Caco-2 (cell line): ENCODE results near the gene SIMC1. TPM values are rescaled to one million over a fixed set of nuclear protein-coding genes. Genes with fewer than 3 reads are reported as not detected.

Source experiments
- BruUV-seq: library from RNA; stranded (reverse); fragments of 400-500 nt; replicated peaks from 2 replicates; lab custom pipeline; 2021; lab: Mats Ljungman, UMichigan
- CTCF ChIA-PET: fragments of 300-600 bp; sonication (Branson Sonifier 250); formaldehyde crosslinking; loops from one replicate; lab custom pipeline; 2022; ENCODE audit warnings: antibody characterized with exemption; lab: Charles Lee
- POLR2A ChIA-PET: fragments of 300-600 bp; sonication (Branson Sonifier 250); formaldehyde crosslinking; loops from one replicate; lab custom pipeline; 2022; ENCODE audit warnings: antibody characterized with exemption; lab: Charles Lee
- DNase-seq, 2 experiments: peaks; one replicate each; pipeline versions ENCODE4 v3.0.0 to v3.0.0-alpha.2; 2020 to 2022
- H3K27me3 ChIP-seq: replicated peaks from 2 replicates; pipeline ENCODE4 v1.6.0; 2011; ENCODE audit warnings: low read length; ENCODE audit not compliant: control insufficient read depth, insufficient read depth
- H3K36me3 ChIP-seq: 2 replicates; pipeline ENCODE4 v1.5.1; 2011; ENCODE audit warnings: low read length; ENCODE audit not compliant: control insufficient read depth, insufficient read depth
- H3K4me1 ChIP-seq: fragments of 250-450 bp; sonication (Bioruptor Pico); 2 replicates; pipeline ENCODE4 v1.5.1; 2020; ENCODE audit warnings: mild to moderate bottlenecking
- H3K4me3 ChIP-seq: 2 replicates; pipeline ENCODE4 v1.5.1; 2011; ENCODE audit warnings: low read depth, mild to moderate bottlenecking, control low read depth, low read length
- H3K9me3 ChIP-seq: fragments of 250-450 bp; sonication (Bioruptor Pico); 2 replicates; pipeline ENCODE4 v1.5.1; 2020; ENCODE audit warnings: mild to moderate bottlenecking, moderate library complexity
- H3K27ac Mint-ChIP-seq: one replicate; pipeline ENCODE4 v1.8.0; 2022; ENCODE audit warnings: mixed read lengths; ENCODE audit not compliant: unreplicated experiment
- H3K27me3 Mint-ChIP-seq: one replicate; pipeline ENCODE4 v1.8.0; 2022; ENCODE audit warnings: mixed read lengths; ENCODE audit not compliant: insufficient read depth, unreplicated experiment
- H3K36me3 Mint-ChIP-seq: one replicate; pipeline ENCODE4 v1.8.0; 2022; ENCODE audit warnings: mild to moderate bottlenecking, mixed read lengths; ENCODE audit not compliant: insufficient read depth, unreplicated experiment
- H3K4me1 Mint-ChIP-seq: one replicate; pipeline ENCODE4 v1.8.0; 2022; ENCODE audit warnings: low read depth, mixed read lengths; ENCODE audit not compliant: unreplicated experiment
- H3K4me3 Mint-ChIP-seq: one replicate; pipeline ENCODE4 v1.8.0; 2022; ENCODE audit warnings: mild to moderate bottlenecking, moderate library complexity, mixed read lengths; ENCODE audit not compliant: unreplicated experiment
- H3K9me3 Mint-ChIP-seq: one replicate; pipeline ENCODE4 v1.8.0; 2022; ENCODE audit warnings: mixed read lengths; ENCODE audit not compliant: unreplicated experiment
- intact Hi-C: fragments of 100-400 bp; cut with micrococcal nuclease; formaldehyde crosslinking; loops from one replicate; pipeline ENCODE4 v1.10.0; 2022; ENCODE audit not compliant: unreplicated experiment
- total RNA-seq: library from RNA; stranded (reverse); gene quantifications from 2 replicates; pipeline ENCODE4 v1.2.3, GENCODE V29; 2022
- TF ChIP-seq, protein P1 (sequence below), 2 experiments: fragments of 200-600 bp in 1 of 2; IDR thresholded peaks; 1 replicate in 1 of 2; 2 replicates in 1 of 2; pipeline versions ENCODE4 v1.5.1 to v1.8.0; 2011 to 2022; ENCODE audit warnings: antibody characterized with exemption in 1 of 2, control low read depth in 1 of 2, inconsistent platforms in 1 of 2, low read depth in 1 of 2, low read length in 1 of 2, mild to moderate bottlenecking in 1 of 2, moderate library complexity in 1 of 2; ENCODE audit not compliant: insufficient read depth in 1 of 2, severe bottlenecking in 1 of 2, unreplicated experiment in 1 of 2

The SIMC1 gene
- total RNA-seq, 1 experiment from 2014 or later = 42.3 TPM

DNA sequence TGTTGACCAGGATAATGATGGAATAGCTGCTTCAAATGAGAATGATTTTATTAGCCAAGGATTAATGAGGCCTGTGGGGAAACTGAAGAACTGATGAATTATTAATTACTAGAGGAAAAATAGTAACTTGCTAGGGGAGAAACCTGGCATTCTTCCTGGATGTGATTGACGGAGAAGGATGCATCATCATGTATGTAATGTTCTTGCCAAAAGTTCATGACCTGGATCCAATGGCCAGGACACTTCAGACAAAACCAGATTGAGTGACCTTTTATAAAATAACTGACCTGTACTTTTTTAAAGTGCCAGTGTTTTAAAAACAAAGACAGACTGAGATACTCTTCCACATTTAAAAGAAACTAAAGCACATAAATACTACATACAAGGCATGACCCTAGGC, 99.7 kb downstream of the SIMC1 start:
- Histone ChIP-seq H3K27me3 (no peaks in the 10 kb centered on the region), H3K4me3 (no peak overlapping the region), H3K9me3 (no peaks in the 10 kb centered on the region), H3K4me1 (no peaks in the 10 kb centered on the region), H3K36me3 (no peaks in the 10 kb centered on the region; the same call in 1 of the 2 replicates)
- no peak overlapping the region for H3K4me3 Mint-ChIP-seq
- ChIA-PET CTCF (no interaction called here), POLR2A (no interaction called here)
- H3K4me1 Mint-ChIP-seq = no peaks in the 10 kb centered on the region
- TF ChIP-seq, protein P1, sequence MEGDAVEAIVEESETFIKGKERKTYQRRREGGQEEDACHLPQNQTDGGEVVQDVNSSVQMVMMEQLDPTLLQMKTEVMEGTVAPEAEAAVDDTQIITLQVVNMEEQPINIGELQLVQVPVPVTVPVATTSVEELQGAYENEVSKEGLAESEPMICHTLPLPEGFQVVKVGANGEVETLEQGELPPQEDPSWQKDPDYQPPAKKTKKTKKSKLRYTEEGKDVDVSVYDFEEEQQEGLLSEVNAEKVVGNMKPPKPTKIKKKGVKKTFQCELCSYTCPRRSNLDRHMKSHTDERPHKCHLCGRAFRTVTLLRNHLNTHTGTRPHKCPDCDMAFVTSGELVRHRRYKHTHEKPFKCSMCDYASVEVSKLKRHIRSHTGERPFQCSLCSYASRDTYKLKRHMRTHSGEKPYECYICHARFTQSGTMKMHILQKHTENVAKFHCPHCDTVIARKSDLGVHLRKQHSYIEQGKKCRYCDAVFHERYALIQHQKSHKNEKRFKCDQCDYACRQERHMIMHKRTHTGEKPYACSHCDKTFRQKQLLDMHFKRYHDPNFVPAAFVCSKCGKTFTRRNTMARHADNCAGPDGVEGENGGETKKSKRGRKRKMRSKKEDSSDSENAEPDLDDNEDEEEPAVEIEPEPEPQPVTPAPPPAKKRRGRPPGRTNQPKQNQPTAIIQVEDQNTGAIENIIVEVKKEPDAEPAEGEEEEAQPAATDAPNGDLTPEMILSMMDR (IDR thresholded peaks at IDR 0.05; ENCODE audit: insufficient read depth in 1 of 2, low read depth in 1 of 2, low read length in 1 of 2, severe bottlenecking in 1 of 2, unreplicated experiment in 1 of 2) = no peak
- DNase-seq = no peak
- peaks cover 42% of the 10 kb centered on the region for H3K36me3 Mint-ChIP-seq
- intact Hi-C loops = no loop called here
- H3K9me3 Mint-ChIP-seq = no peaks in the 10 kb centered on the region
- H3K27ac Mint-ChIP-seq = no peak overlapping the region
- BruUV-seq = no TSS peak
- H3K27me3 Mint-ChIP-seq = no peaks in the 10 kb centered on the region

DNA sequence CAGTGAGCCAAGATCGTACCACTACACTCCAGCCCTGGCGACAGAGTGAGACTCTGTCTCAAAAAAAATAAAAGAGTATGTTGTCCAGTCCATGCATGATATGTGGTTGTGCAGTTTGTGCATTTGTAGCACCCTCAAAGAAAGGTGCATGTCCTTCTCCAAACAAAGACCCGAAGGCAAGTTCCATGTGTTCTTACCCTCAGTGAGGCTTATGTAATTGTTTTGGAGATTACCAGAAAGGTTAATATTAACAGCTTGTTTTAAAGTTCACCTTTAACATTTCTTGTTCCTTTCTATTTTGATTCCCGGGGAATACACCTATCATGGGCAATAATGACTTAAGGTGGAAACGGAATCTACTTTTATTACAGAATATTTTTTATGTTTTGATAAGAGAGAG, 101.1 kb downstream of the SIMC1 start:
- Histone ChIP-seq H3K27me3 (no peaks in the 10 kb centered on the region), H3K4me1 (no peaks in the 10 kb centered on the region), H3K36me3 (no peaks in the 10 kb centered on the region; the same call in 1 of the 2 replicates), H3K9me3 (no peaks in the 10 kb centered on the region), H3K4me3 (no peak overlapping the region)
- Mint-ChIP-seq H3K9me3 (no peaks in the 10 kb centered on the region), H3K27ac (no peak overlapping the region), H3K4me3 (no peak overlapping the region), H3K4me1 (no peaks in the 10 kb centered on the region), H3K27me3 (no peaks in the 10 kb centered on the region), H3K36me3 (peaks cover 39% of the 10 kb centered on the region)
- ChIA-PET CTCF (no interaction called here), POLR2A (no interaction called here)
- no peak for DNase-seq
- TF ChIP-seq, protein P1 (IDR thresholded peaks at IDR 0.05; ENCODE audit: insufficient read depth in 1 of 2, low read depth in 1 of 2, low read length in 1 of 2, severe bottlenecking in 1 of 2, unreplicated experiment in 1 of 2) = no peak
- BruUV-seq = no TSS peak
- intact Hi-C loops = no loop called here

DNA sequence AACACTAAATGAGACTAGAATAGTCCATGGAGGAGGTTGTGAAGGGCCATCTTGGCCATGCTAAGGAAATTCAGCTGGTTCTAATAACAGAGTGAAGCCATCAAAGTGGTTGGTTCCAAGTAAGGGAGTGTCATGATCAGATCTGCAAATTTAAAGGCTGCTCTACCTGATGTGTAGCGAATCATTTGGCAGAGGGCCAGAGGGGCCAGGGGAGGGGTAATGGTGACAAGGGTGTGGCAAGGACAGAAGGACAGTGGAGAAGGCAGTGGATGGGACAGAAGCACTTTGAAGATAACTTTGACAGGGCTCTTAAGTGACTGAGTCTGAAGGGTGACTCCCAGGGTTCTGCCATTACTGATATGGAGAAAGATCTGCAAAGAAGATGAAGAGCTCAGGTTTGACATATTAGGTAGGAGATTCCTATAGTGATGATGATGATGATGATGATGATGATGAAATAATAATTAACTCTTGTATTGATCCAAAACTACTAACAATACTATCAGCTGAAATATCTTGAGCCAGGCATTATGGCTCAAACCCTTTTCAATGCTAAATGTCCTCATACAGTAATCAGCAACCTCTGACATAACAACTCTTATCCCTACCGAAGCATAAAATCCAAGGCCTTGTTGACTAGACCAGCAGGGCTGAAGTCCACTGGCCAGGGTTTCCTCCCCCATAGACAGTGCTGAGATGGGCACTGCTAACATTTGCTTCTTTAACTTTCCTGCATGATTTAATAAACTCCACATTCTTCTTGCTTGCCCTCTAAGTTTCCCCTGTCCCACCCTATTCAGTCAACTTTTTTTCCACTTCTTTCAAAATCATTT, 103.3 kb downstream of the SIMC1 start:
- Mint-ChIP-seq H3K36me3 (peaks cover 42% of the 10 kb centered on the region), H3K27ac (no peak overlapping the region), H3K9me3 (no peaks in the 10 kb centered on the region), H3K4me3 (no peak overlapping the region), H3K27me3 (no peaks in the 10 kb centered on the region), H3K4me1 (no peaks in the 10 kb centered on the region)
- no TSS peak for BruUV-seq
- TF ChIP-seq, protein P1 (IDR thresholded peaks at IDR 0.05; ENCODE audit: insufficient read depth in 1 of 2, low read depth in 1 of 2, low read length in 1 of 2, severe bottlenecking in 1 of 2, unreplicated experiment in 1 of 2) = no peak
- intact Hi-C loops = no loop called here
- ChIA-PET POLR2A (no interaction called here), CTCF (no interaction called here)
- no peaks in the 10 kb centered on the region for H3K4me1 ChIP-seq
- peaks cover under 1% of the 10 kb centered on the region for H3K36me3 ChIP-seq
- no peaks in the 10 kb centered on the region for H3K9me3 ChIP-seq
- DNase-seq = no peak
- H3K4me3 ChIP-seq = no peak overlapping the region
- no peaks in the 10 kb centered on the region for H3K27me3 ChIP-seq
